Type B pancreatic cell (in vitro differentiated cells): ENCODE results near the gene NOS2. TPM values are rescaled to one million over a fixed set of nuclear protein-coding genes. Genes with fewer than 3 reads are reported as not detected.

ENCODE experiments used
- DNase-seq: peaks from one replicate; pipeline ENCODE4 v3.0.0; 2021; ENCODE audit warnings: mixed read lengths; ENCODE audit not compliant: unreplicated experiment; ENCODE audit errors: extremely low spot score
- H3K27ac Mint-ChIP-seq: 2 replicates; pipeline ENCODE4 v1.8.0; 2021; ENCODE audit warnings: mild to moderate bottlenecking, mixed read lengths
- H3K27me3 Mint-ChIP-seq: 2 replicates; pipeline ENCODE4 v1.8.0; 2021; ENCODE audit warnings: mixed read lengths
- H3K36me3 Mint-ChIP-seq: 2 replicates; pipeline ENCODE4 v1.8.0; 2021; ENCODE audit warnings: mixed read lengths
- H3K4me1 Mint-ChIP-seq: one replicate; pipeline ENCODE4 v1.8.0; 2021; ENCODE audit warnings: mixed read lengths; ENCODE audit not compliant: unreplicated experiment
- H3K4me3 Mint-ChIP-seq: 2 replicates; pipeline ENCODE4 v1.8.0; 2021; ENCODE audit warnings: mild to moderate bottlenecking, mixed read lengths
- H3K9me3 Mint-ChIP-seq: 2 replicates; pipeline ENCODE4 v1.8.0; 2021; ENCODE audit warnings: mixed read lengths
- total RNA-seq: library from RNA; stranded (reverse); gene quantifications from 2 replicates; pipeline ENCODE4 v1.2.1, GENCODE V29; 2021; ENCODE audit warnings: low replicate concordance
- TF ChIP-seq, protein P1 (sequence below): fragments of 200-600 bp; sonication (generic); conservative IDR thresholded peaks from 2 replicates; pipeline ENCODE4 v1.5.0; 2021; ENCODE audit warnings: antibody characterized with exemption, mild to moderate bottlenecking

The NOS2 gene
- total RNA-seq, 1 donor from 2014 or later = 1.1 TPM

DNA sequence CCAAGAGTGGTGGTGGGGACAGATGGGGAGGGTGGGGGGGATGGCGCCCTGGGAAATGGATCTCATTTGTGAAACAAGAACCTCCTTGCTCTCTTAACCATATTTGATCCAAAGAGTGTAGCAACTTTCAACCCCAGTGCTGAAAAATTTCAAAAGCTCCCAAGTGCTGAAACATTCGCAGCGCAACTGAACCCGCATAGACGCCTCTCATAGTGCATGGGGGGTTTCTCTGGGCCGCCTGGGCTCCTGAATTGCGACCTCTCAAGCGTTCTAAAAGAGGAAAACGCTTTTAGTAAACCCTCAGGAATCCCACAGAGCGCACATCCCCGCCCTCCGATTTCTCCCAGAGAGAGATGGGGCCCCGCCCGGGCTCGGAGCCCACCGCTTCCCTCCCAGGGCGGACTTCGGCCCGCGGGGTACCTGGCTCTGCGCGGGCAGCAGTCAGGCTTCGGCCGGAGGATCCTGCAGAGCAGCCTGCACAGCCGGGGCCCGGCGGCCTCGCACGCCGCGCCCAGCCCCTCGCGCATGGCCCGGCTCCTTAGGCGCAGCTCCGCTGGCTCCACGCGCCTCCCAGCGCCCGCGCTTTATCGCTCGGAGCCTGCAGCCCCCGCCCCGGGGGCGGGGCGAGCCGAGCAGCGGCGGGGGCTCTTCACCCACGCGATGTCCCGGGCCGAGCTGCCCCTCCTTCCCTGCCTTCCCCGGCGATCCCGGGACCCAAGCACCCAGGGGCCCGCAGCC lies 7.0 kb downstream of the NOS2 start:
- peak overlapping the region; percentile 75 for H3K4me3 Mint-ChIP-seq
- DNase-seq = no peak
- no peaks in the 10 kb centered on the region for H3K9me3 Mint-ChIP-seq
- TF ChIP-seq, protein P1, sequence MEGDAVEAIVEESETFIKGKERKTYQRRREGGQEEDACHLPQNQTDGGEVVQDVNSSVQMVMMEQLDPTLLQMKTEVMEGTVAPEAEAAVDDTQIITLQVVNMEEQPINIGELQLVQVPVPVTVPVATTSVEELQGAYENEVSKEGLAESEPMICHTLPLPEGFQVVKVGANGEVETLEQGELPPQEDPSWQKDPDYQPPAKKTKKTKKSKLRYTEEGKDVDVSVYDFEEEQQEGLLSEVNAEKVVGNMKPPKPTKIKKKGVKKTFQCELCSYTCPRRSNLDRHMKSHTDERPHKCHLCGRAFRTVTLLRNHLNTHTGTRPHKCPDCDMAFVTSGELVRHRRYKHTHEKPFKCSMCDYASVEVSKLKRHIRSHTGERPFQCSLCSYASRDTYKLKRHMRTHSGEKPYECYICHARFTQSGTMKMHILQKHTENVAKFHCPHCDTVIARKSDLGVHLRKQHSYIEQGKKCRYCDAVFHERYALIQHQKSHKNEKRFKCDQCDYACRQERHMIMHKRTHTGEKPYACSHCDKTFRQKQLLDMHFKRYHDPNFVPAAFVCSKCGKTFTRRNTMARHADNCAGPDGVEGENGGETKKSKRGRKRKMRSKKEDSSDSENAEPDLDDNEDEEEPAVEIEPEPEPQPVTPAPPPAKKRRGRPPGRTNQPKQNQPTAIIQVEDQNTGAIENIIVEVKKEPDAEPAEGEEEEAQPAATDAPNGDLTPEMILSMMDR = no peak
- no peaks in the 10 kb centered on the region for H3K4me1 Mint-ChIP-seq
- peaks cover 59% of the 10 kb centered on the region for H3K27me3 Mint-ChIP-seq
- no peaks in the 10 kb centered on the region for H3K36me3 Mint-ChIP-seq
- no peak overlapping the region for H3K27ac Mint-ChIP-seq

DNA sequence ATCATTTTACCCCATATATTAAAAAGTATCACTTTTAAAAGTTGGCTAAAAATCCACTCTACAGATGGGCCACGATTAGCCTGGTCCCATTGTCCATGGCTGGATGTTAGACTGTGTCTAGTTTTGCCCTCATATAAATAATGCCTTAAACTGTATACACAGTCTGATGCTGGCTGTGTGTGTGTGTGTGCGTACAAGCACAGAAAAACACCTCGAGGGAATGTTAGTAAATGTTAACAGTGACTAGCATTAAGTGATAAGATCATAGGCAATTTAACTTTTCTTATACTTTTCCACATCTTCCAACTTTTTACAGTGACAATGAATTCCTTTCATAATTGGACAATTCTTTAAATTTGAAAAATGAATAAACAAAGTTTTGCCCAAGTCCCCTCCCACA lies 8.2 kb downstream of the NOS2 start:
- TF ChIP-seq, protein P1 = no peak
- DNase-seq = no peak
- no peaks in the 10 kb centered on the region for H3K9me3 Mint-ChIP-seq
- H3K27me3 Mint-ChIP-seq = peaks cover 48% of the 10 kb centered on the region
- H3K4me1 Mint-ChIP-seq = no peaks in the 10 kb centered on the region
- no peak overlapping the region for H3K27ac Mint-ChIP-seq
- no peak overlapping the region for H3K4me3 Mint-ChIP-seq
- no peaks in the 10 kb centered on the region for H3K36me3 Mint-ChIP-seq

DNA sequence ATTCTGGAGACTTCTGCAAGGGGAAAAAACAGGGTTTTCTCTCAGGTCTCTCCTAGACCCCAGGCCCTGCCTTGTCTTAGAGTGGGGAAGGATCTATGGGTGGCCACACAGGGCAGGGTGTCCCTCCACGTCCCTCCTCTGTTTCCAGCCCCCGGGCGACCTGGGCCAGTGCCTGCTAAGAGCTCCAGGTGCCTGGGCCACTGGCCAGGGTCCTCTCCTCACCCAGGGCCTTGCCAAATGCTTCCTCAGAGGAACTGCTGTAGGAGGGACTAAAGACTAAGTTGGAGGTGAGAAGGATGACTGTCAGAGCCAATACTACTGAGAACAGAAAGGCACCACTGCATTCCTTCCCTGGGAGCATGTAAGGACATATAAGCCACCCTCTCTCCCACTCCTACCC lies 11.4 kb downstream of the NOS2 start:
- Mint-ChIP-seq H3K36me3 (no peaks in the 10 kb centered on the region), H3K9me3 (no peaks in the 10 kb centered on the region), H3K27me3 (peaks cover 19% of the 10 kb centered on the region), H3K27ac (no peak overlapping the region), H3K4me1 (no peaks in the 10 kb centered on the region), H3K4me3 (no peak overlapping the region)
- TF ChIP-seq, protein P1 = no peak
- DNase-seq = no peak

DNA sequence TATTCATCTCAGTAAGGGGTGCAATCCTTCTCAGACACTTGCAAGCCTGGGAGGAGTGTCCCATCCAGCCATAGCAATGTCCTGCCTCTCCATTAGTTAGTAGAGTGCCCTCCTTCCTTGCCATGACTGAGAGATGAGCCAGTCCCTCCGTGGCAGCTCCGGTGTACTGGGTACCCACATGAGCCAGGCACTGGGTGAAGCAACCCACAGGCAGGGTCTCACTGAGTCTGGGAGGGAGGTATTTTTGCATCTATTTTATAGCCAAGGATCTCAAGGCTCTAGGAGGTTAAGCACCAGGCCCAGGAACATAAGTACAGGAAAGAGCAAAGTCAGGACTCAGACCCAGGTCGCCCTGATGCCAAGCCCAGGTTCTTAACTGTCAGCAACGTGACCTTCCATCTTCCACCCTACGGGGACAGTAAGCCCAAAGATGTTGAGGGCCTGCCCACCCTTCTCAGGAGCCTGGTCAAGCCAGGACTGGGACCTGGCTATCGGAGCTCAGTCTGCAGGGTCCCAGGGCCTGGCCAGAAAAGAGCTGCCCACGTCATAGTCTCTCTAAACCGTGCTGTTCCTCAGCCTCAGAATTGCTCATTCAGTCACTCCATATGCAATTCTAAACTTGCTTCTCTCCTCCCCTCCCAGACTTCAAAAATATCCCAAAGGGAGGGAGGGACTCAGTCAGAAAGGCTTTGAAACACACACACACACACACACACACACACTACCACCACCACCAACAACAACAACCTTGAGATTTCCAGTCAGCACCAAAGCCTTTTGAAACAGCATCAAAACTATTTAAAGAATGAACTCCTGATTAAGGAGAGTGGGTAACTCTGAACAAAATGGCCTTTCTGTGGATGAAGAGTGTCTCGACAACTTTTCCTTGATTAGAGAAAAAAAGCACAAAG lies 16.6 kb downstream of the NOS2 start:
- Mint-ChIP-seq H3K27me3 (peaks cover 5% of the 10 kb centered on the region), H3K9me3 (no peaks in the 10 kb centered on the region), H3K4me1 (no peaks in the 10 kb centered on the region), H3K36me3 (no peaks in the 10 kb centered on the region), H3K4me3 (no peak overlapping the region), H3K27ac (no peak overlapping the region)
- no peak for DNase-seq
- TF ChIP-seq, protein P1 = no peak

DNA sequence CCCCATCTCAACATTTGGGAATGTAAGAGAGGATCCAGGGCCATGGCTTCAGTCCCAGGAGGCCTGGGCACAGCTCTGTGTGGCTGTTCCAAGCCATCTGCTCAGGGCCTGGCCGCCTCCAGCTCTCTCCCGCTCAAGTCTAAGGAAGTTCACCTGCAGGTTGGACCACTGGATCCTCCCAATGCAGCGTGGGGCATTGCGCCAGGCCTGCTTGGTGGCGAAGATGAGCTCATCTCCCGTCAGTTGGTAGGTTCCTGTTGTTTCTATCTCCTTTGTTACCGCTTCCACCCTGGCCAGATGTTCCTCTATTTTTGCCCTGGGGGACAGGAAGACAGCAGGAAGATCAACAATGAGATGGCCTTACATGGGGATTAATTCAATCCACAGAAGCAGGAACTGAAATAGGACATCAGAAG lies 17.5 kb downstream of the NOS2 start:
- no peak overlapping the region for H3K27ac Mint-ChIP-seq
- H3K9me3 Mint-ChIP-seq = no peaks in the 10 kb centered on the region
- TF ChIP-seq, protein P1 = no peak
- no peak for DNase-seq
- H3K27me3 Mint-ChIP-seq = peaks cover 5% of the 10 kb centered on the region
- H3K4me1 Mint-ChIP-seq = no peaks in the 10 kb centered on the region
- no peak overlapping the region for H3K4me3 Mint-ChIP-seq
- no peaks in the 10 kb centered on the region for H3K36me3 Mint-ChIP-seq
